Uterus (tissue), 2 donors: ENCODE results near the gene SH3PXD2A.

Experiments
- POLR2A ChIP-seq, 2 donors: fragments of 450-650 bp; IDR thresholded peaks; one replicate each; pipeline ENCODE4 v1.6.1; 2016; ENCODE audit warnings: antibody characterized with exemption in 2 of 2, mild to moderate bottlenecking in 1 of 2, moderate library complexity in 1 of 2
- TF ChIP-seq, protein P1 (sequence below), 4 experiments: fragments of 200-600 bp in 2 of 4; fragments of 450-650 bp in 2 of 4; sonication (generic) in 2 of 4; IDR thresholded peaks; one replicate each; pipeline ENCODE4 v1.5.1; 2016 to 2019; ENCODE audit warnings: antibody characterized with exemption in 4 of 4, mild to moderate bottlenecking in 2 of 4, moderate library complexity in 1 of 4

DNA sequence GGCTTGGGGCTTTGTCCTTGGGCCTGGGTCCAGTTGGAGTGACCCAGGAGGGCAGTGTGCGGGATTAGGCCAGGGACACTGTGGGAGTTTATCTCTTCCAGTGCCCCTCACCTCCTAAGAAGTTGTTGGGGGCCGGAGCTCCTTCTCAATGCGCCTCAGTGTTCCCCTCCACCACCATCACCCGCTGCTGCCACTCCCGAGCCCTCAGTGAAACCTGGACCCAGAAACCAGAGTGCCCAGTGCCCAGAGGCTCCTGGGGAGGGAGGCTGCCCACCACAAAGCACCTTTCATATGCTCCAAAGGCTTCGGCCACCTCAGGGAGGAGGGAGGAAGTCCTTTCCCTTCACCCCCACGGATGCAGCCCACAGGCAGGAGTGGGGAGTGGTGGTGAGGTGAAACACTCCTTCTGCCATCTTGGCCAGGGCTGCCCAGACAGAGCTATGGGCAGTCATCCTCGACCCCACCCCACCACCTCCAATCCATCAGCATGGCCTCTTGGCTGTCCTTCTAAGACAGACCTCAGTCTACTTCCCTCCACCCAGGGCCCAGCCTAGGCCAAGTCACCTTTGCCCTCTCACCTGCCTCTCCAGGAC lies 99.0 kb downstream of the SH3PXD2A start:
- TF ChIP-seq, protein P1, sequence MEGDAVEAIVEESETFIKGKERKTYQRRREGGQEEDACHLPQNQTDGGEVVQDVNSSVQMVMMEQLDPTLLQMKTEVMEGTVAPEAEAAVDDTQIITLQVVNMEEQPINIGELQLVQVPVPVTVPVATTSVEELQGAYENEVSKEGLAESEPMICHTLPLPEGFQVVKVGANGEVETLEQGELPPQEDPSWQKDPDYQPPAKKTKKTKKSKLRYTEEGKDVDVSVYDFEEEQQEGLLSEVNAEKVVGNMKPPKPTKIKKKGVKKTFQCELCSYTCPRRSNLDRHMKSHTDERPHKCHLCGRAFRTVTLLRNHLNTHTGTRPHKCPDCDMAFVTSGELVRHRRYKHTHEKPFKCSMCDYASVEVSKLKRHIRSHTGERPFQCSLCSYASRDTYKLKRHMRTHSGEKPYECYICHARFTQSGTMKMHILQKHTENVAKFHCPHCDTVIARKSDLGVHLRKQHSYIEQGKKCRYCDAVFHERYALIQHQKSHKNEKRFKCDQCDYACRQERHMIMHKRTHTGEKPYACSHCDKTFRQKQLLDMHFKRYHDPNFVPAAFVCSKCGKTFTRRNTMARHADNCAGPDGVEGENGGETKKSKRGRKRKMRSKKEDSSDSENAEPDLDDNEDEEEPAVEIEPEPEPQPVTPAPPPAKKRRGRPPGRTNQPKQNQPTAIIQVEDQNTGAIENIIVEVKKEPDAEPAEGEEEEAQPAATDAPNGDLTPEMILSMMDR (IDR thresholded peaks at IDR 0.05), result no peak
- TF ChIP-seq POLR2A (IDR thresholded peaks at IDR 0.05), result no peak
